Astrocyte of the cerebellum (primary cell): ENCODE results near the gene HESX1.

ENCODE experiments used
- DNase-seq: peaks from one replicate; pipeline ENCODE4 v3.0.0-alpha.2; 2011; ENCODE audit warnings: low read depth
- H3K4me3 ChIP-seq: 2 replicates; pipeline ENCODE4 v1.5.1; 2011; ENCODE audit warnings: mild to moderate bottlenecking, low read depth, low read length, moderate library complexity
- CTCF ChIP-seq: IDR thresholded peaks from 2 replicates; pipeline ENCODE4 v1.5.1; 2012; ENCODE audit warnings: low read length, low read depth, moderate library complexity, mild to moderate bottlenecking; ENCODE audit errors: missing control alignments
- in situ Hi-C: cut with HindIII; loops from 2 replicates; pipeline ENCODE4 v1.10.0; 2017; ENCODE audit warnings: low sequenced_read_pairs

Gene HESX1

GRCh38 chr3:57163751-57164150 is 36.0 kb downstream of the HESX1 start:
- DNase-seq, result no peak
- in situ Hi-C loops, result no loop called here
- H3K4me3 ChIP-seq, result peak overlapping the region; percentile 81
- TF ChIP-seq CTCF, result no peak

GRCh38 chr3:57161915-57162314 is 37.9 kb downstream of the HESX1 start:
- no peak for DNase-seq
- in situ Hi-C loops, result no loop called here
- no peak overlapping the region for H3K4me3 ChIP-seq
- no peak for TF ChIP-seq CTCF

GRCh38 chr3:57160765-57161538 is 38.8 kb downstream of the HESX1 start:
- no peak for TF ChIP-seq CTCF
- in situ Hi-C loops, result no loop called here
- DNase-seq, result no peak
- no peak overlapping the region for H3K4me3 ChIP-seq

- no peak for DNase-seq
- no peak overlapping the region for H3K4me3 ChIP-seq
- in situ Hi-C loops, result no loop called here
These were observed 39.6 kb downstream of the HESX1 start for GRCh38 chr3:57160076-57160764.

GRCh38 chr3:57158813-57159738 is 40.7 kb downstream of the HESX1 start:
- no peak for TF ChIP-seq CTCF
- in situ Hi-C loops, result no loop called here
- DNase-seq, result no peak
- no peak overlapping the region for H3K4me3 ChIP-seq

More at GRCh38 chr3:57160076-57160764, 39.6 kb downstream of the HESX1 start:
- no peak for TF ChIP-seq CTCF

- no peak for TF ChIP-seq CTCF
- no peak for DNase-seq
- no peak overlapping the region for H3K4me3 ChIP-seq
- in situ Hi-C loops, result no loop called here
These were observed 41.5 kb downstream of the HESX1 start for GRCh38 chr3:57158325-57158724.
